HEK293 (cell line): Measurements from ENCODE around the gene NEURL1.

Experiments
- GLI2 ChIP-seq: fragments of 450-650 bp; formaldehyde crosslinking; IDR thresholded peaks from 2 replicates; pipeline ENCODE4; 2017; ENCODE audit warnings: missing biosample characterization, missing genetic modification characterization, low read depth, borderline replicate concordance
- HOXC10 ChIP-seq: sonication (generic); formaldehyde crosslinking; IDR thresholded peaks from 2 replicates; pipeline ENCODE4 v1.8.1; 2023; ENCODE audit warnings: mild to moderate bottlenecking, missing genetic modification reagents
- MZF1 ChIP-seq: fragments of 450-650 bp; formaldehyde crosslinking; IDR thresholded peaks from 2 replicates; pipeline ENCODE4 v1.5.1; 2017; ENCODE audit warnings: missing biosample characterization, missing genetic modification characterization, borderline replicate concordance
- PRDM1 ChIP-seq: fragments of 450-650 bp; formaldehyde crosslinking; IDR thresholded peaks from 2 replicates; pipeline ENCODE4; 2016; ENCODE audit warnings: missing biosample characterization, missing genetic modification characterization
- ZBTB21 ChIP-seq: fragments of 450-650 bp; formaldehyde crosslinking; IDR thresholded peaks from 2 replicates; pipeline ENCODE4 v1.5.1; 2017; ENCODE audit warnings: missing biosample characterization, missing genetic modification characterization
- ZFP3 ChIP-seq: fragments of 450-650 bp; formaldehyde crosslinking; IDR thresholded peaks from 2 replicates; pipeline ENCODE4 v1.5.1; 2016; ENCODE audit warnings: low read depth, missing biosample characterization, missing genetic modification characterization
- ZNF10 ChIP-seq: fragments of 450-650 bp; formaldehyde crosslinking; IDR thresholded peaks from 2 replicates; pipeline ENCODE4 v1.5.1; 2017; ENCODE audit warnings: missing biosample characterization, missing genetic modification characterization
- ZNF121 ChIP-seq: fragments of 450-650 bp; formaldehyde crosslinking; IDR thresholded peaks from 2 replicates; pipeline ENCODE4 v1.5.1; 2016; ENCODE audit warnings: missing biosample characterization, missing genetic modification characterization
- ZNF132 ChIP-seq: fragments of 450-650 bp; formaldehyde crosslinking; IDR thresholded peaks from 2 replicates; pipeline ENCODE4 v1.5.1; 2017; ENCODE audit warnings: missing biosample characterization, missing genetic modification characterization, borderline replicate concordance
- ZNF140 ChIP-seq: fragments of 450-650 bp; formaldehyde crosslinking; IDR thresholded peaks from 2 replicates; pipeline ENCODE4 v1.5.1; 2016; ENCODE audit warnings: missing biosample characterization, missing genetic modification characterization
- ZNF19 ChIP-seq: fragments of 450-650 bp; formaldehyde crosslinking; IDR thresholded peaks from 2 replicates; pipeline ENCODE4; 2016; ENCODE audit warnings: missing biosample characterization, missing genetic modification characterization, low read depth
- ZNF2 ChIP-seq: fragments of 450-650 bp; formaldehyde crosslinking; IDR thresholded peaks from 2 replicates; pipeline ENCODE4 v1.5.1; 2016; ENCODE audit warnings: missing biosample characterization, missing genetic modification characterization
- ZNF211 ChIP-seq: fragments of 450-650 bp; formaldehyde crosslinking; IDR thresholded peaks from 2 replicates; pipeline ENCODE4 v1.5.1; 2016; ENCODE audit warnings: low read depth, missing biosample characterization, missing genetic modification characterization
- ZNF341 ChIP-seq: fragments of 450-650 bp; formaldehyde crosslinking; IDR thresholded peaks from 2 replicates; pipeline ENCODE4; 2016; ENCODE audit warnings: low read depth, missing biosample characterization, missing genetic modification characterization
- ZNF354C ChIP-seq: fragments of 450-650 bp; formaldehyde crosslinking; IDR thresholded peaks from 2 replicates; pipeline ENCODE4 v1.5.1; 2016; ENCODE audit warnings: missing biosample characterization, missing genetic modification characterization, low read depth, borderline replicate concordance
- ZNF391 ChIP-seq: fragments of 450-650 bp; formaldehyde crosslinking; IDR thresholded peaks from 2 replicates; pipeline ENCODE4 v1.5.1; 2016; ENCODE audit warnings: low read depth, missing biosample characterization, missing genetic modification characterization, borderline replicate concordance
- ZNF394 ChIP-seq: fragments of 450-650 bp; formaldehyde crosslinking; IDR thresholded peaks from 2 replicates; pipeline ENCODE4 v1.5.1; 2016; ENCODE audit warnings: missing biosample characterization, missing genetic modification characterization, mild to moderate bottlenecking, moderate library complexity, borderline replicate concordance
- ZNF521 ChIP-seq: fragments of 450-650 bp; formaldehyde crosslinking; IDR thresholded peaks from 2 replicates; pipeline ENCODE4 v1.5.1; 2017; ENCODE audit warnings: missing biosample characterization, mild to moderate bottlenecking, missing genetic modification characterization
- ZNF549 ChIP-seq: fragments of 450-650 bp; IDR thresholded peaks from 2 replicates; pipeline ENCODE4 v1.5.1; 2018; ENCODE audit warnings: missing biosample characterization, missing genetic modification characterization, mild to moderate bottlenecking, inconsistent platforms, moderate library complexity
- ZNF561 ChIP-seq: fragments of 450-650 bp; IDR thresholded peaks from 2 replicates; pipeline ENCODE4 v1.5.1; 2018; ENCODE audit warnings: missing biosample characterization, missing genetic modification characterization, borderline replicate concordance
- ZNF571 ChIP-seq: fragments of 450-650 bp; formaldehyde crosslinking; IDR thresholded peaks from 2 replicates; pipeline ENCODE4 v1.5.0; 2017; ENCODE audit warnings: missing biosample characterization, missing genetic modification characterization
- ZNF600 ChIP-seq: fragments of 450-650 bp; formaldehyde crosslinking; IDR thresholded peaks from 2 replicates; pipeline ENCODE4 v1.5.1; 2016; ENCODE audit warnings: missing biosample characterization, missing genetic modification characterization
- ZNF658 ChIP-seq: fragments of 450-650 bp; formaldehyde crosslinking; IDR thresholded peaks from 2 replicates; pipeline ENCODE4; 2016; ENCODE audit warnings: missing biosample characterization, missing genetic modification characterization
- ZNF707 ChIP-seq: fragments of 450-650 bp; formaldehyde crosslinking; IDR thresholded peaks from 2 replicates; pipeline ENCODE4 v1.5.1; 2016; ENCODE audit warnings: missing biosample characterization, missing genetic modification characterization
- ZNF777 ChIP-seq: fragments of 450-650 bp; formaldehyde crosslinking; IDR thresholded peaks from 2 replicates; pipeline ENCODE4 v1.5.1; 2017; ENCODE audit warnings: missing biosample characterization, missing genetic modification characterization, borderline replicate concordance
- ZNF785 ChIP-seq: fragments of 450-650 bp; formaldehyde crosslinking; IDR thresholded peaks from 2 replicates; pipeline ENCODE4 v1.5.1; 2016; ENCODE audit warnings: missing biosample characterization, missing genetic modification characterization
- TF ChIP-seq, protein P1 (sequence below): fragments of 450-650 bp; formaldehyde crosslinking; IDR thresholded peaks from 2 replicates; pipeline ENCODE4 v1.5.1; 2016; ENCODE audit warnings: missing biosample characterization, missing genetic modification characterization
- TF ChIP-seq, protein P2 (sequence below): fragments of 450-650 bp; formaldehyde crosslinking; IDR thresholded peaks from 2 replicates; pipeline ENCODE4 v1.5.1; 2016; ENCODE audit warnings: missing biosample characterization, missing genetic modification characterization
- TF ChIP-seq, protein P3 (sequence below): fragments of 450-650 bp; formaldehyde crosslinking; IDR thresholded peaks from 2 replicates; pipeline ENCODE4 v1.5.1; 2016; ENCODE audit warnings: missing biosample characterization, missing genetic modification characterization
- TF ChIP-seq, protein P4 (sequence below): fragments of 450-650 bp; formaldehyde crosslinking; IDR thresholded peaks from 2 replicates; pipeline ENCODE4 v1.5.1; 2016; ENCODE audit warnings: missing biosample characterization, missing genetic modification characterization

NEURL1 gene

DNA sequence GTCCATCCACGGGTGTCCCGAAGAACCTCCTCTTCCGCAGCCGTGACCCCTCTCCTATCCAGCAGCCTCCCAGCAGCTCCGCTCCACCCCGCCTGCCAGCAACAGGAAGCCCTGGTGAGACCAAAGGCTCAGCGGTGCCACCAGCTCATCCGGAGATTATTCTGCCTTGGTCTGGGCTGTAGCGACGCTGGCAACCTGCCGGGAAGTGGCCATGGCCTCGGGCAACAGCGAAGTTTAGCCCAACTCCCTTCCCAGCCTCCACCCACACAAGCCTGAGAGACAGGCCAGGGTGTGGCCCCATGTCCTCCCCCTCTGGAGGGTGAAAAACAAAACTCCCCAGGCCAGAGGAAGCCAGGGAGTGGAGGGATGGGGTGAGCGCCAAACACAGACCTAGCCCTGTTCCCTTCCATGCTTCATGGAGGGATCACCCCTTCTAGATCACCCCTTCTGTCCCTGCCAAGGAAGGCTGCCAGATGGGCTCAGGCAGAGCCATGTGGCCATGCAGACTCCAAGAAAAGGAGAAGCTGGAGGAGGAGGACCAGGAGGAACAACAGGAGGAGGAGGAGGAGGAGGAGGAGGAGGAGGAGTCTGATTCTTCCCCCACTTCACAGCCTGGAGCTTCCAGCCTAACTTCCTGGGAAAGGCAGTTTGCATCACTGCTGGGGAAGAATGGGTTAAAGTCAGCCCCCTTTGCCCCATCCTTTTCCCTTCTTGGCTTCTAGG, 42.3 kb upstream of the NEURL1 start (continued):
- TF ChIP-seq ZNF658 (tag by site-specific recombination), result no peak
- TF ChIP-seq ZBTB21 (tag by site-specific recombination), result no peak
- no peak for TF ChIP-seq ZNF140 (tag by site-specific recombination)
- TF ChIP-seq, protein P1, sequence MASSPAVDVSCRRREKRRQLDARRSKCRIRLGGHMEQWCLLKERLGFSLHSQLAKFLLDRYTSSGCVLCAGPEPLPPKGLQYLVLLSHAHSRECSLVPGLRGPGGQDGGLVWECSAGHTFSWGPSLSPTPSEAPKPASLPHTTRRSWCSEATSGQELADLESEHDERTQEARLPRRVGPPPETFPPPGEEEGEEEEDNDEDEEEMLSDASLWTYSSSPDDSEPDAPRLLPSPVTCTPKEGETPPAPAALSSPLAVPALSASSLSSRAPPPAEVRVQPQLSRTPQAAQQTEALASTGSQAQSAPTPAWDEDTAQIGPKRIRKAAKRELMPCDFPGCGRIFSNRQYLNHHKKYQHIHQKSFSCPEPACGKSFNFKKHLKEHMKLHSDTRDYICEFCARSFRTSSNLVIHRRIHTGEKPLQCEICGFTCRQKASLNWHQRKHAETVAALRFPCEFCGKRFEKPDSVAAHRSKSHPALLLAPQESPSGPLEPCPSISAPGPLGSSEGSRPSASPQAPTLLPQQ (tag by site-specific recombination), result no peak
- TF ChIP-seq, protein P2, sequence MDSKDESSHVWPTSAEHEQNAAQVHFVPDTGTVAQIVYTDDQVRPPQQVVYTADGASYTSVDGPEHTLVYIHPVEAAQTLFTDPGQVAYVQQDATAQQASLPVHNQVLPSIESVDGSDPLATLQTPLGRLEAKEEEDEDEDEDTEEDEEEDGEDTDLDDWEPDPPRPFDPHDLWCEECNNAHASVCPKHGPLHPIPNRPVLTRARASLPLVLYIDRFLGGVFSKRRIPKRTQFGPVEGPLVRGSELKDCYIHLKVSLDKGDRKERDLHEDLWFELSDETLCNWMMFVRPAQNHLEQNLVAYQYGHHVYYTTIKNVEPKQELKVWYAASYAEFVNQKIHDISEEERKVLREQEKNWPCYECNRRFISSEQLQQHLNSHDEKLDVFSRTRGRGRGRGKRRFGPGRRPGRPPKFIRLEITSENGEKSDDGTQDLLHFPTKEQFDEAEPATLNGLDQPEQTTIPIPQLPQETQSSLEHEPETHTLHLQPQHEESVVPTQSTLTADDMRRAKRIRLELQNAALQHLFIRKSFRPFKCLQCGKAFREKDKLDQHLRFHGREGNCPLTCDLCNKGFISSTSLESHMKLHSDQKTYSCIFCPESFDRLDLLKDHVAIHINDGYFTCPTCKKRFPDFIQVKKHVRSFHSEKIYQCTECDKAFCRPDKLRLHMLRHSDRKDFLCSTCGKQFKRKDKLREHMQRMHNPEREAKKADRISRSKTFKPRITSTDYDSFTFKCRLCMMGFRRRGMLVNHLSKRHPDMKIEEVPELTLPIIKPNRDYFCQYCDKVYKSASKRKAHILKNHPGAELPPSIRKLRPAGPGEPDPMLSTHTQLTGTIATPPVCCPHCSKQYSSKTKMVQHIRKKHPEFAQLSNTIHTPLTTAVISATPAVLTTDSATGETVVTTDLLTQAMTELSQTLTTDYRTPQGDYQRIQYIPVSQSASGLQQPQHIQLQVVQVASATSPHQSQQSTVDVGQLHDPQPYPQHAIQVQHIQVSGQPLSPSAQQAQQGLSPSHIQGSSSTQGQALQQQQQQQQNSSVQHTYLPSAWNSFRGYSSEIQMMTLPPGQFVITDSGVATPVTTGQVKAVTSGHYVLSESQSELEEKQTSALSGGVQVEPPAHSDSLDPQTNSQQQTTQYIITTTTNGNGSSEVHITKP (tag by site-specific recombination), result peak; percentile 77
- no peak for TF ChIP-seq ZNF121
- no peak for TF ChIP-seq ZNF785
- TF ChIP-seq ZNF600 (tag by site-specific recombination), result peak; percentile 47; the same call in 1 of the 2 replicates
- TF ChIP-seq ZNF391 (tag by site-specific recombination), result no peak
- TF ChIP-seq ZNF10 (tag by site-specific recombination), result no peak
- TF ChIP-seq, protein P3, sequence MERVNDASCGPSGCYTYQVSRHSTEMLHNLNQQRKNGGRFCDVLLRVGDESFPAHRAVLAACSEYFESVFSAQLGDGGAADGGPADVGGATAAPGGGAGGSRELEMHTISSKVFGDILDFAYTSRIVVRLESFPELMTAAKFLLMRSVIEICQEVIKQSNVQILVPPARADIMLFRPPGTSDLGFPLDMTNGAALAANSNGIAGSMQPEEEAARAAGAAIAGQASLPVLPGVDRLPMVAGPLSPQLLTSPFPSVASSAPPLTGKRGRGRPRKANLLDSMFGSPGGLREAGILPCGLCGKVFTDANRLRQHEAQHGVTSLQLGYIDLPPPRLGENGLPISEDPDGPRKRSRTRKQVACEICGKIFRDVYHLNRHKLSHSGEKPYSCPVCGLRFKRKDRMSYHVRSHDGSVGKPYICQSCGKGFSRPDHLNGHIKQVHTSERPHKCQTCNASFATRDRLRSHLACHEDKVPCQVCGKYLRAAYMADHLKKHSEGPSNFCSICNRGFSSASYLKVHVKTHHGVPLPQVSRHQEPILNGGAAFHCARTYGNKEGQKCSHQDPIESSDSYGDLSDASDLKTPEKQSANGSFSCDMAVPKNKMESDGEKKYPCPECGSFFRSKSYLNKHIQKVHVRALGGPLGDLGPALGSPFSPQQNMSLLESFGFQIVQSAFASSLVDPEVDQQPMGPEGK (tag by site-specific recombination), result peak; percentile 53; the same call in 1 of the 2 replicates
- no peak for TF ChIP-seq ZNF549 (tag by site-specific recombination)
- no peak for TF ChIP-seq ZNF777 (tag by site-specific recombination)
- TF ChIP-seq ZNF2 (tag by site-specific recombination), result no peak
- TF ChIP-seq ZFP3 (tag by site-specific recombination), result no peak
- TF ChIP-seq ZNF571 (tag by site-specific recombination), result no peak
- TF ChIP-seq GLI2, result no peak
- no peak for TF ChIP-seq ZNF132 (tag by site-specific recombination)
- no peak for TF ChIP-seq MZF1 (tag by site-specific recombination)
- no peak for TF ChIP-seq ZNF19
- no peak for TF ChIP-seq ZNF211
- TF ChIP-seq ZNF354C (tag by site-specific recombination), result no peak
- TF ChIP-seq HOXC10 (CRISPR knock-in tag), result no peak
- TF ChIP-seq ZNF521, result no peak
- TF ChIP-seq ZNF341, result no peak
- TF ChIP-seq, protein P4, sequence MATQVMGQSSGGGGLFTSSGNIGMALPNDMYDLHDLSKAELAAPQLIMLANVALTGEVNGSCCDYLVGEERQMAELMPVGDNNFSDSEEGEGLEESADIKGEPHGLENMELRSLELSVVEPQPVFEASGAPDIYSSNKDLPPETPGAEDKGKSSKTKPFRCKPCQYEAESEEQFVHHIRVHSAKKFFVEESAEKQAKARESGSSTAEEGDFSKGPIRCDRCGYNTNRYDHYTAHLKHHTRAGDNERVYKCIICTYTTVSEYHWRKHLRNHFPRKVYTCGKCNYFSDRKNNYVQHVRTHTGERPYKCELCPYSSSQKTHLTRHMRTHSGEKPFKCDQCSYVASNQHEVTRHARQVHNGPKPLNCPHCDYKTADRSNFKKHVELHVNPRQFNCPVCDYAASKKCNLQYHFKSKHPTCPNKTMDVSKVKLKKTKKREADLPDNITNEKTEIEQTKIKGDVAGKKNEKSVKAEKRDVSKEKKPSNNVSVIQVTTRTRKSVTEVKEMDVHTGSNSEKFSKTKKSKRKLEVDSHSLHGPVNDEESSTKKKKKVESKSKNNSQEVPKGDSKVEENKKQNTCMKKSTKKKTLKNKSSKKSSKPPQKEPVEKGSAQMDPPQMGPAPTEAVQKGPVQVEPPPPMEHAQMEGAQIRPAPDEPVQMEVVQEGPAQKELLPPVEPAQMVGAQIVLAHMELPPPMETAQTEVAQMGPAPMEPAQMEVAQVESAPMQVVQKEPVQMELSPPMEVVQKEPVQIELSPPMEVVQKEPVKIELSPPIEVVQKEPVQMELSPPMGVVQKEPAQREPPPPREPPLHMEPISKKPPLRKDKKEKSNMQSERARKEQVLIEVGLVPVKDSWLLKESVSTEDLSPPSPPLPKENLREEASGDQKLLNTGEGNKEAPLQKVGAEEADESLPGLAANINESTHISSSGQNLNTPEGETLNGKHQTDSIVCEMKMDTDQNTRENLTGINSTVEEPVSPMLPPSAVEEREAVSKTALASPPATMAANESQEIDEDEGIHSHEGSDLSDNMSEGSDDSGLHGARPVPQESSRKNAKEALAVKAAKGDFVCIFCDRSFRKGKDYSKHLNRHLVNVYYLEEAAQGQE (tag by site-specific recombination), result no peak
- no peak for TF ChIP-seq ZNF561 (tag by site-specific recombination)
- peak; percentile 69; the same call in 1 of the 2 replicates for TF ChIP-seq ZNF394 (tag by site-specific recombination)
- no peak for TF ChIP-seq ZNF707 (tag by site-specific recombination)
- no peak for TF ChIP-seq PRDM1
